Measurements from ENCODE around the gene ZYX. TPM values are rescaled to one million over a fixed set of nuclear protein-coding genes. Genes with fewer than 3 reads are reported as not detected.

Gene ZYX
- total and polyA plus RNA-seq, 2 experiments from 2014 or later: 31.8 to 202 TPM

GRCh38 chr7:143343596-143343995, 37.5 kb upstream of the ZYX start:
- no peak overlapping the region for H3K4me2 ChIP-seq
- no peak for DNase-seq (ENCODE audit: low spot score)
- H3K4me1 ChIP-seq (ENCODE audit: insufficient read depth): no peaks in the 10 kb centered on the region
- H4K20me1 ChIP-seq (ENCODE audit: insufficient read depth, poor library complexity, severe bottlenecking): no peaks in the 10 kb centered on the region
- H3K9me2 ChIP-seq (replicated peaks; ENCODE audit: insufficient read depth): no peaks in the 10 kb centered on the region
- H3K4me3 ChIP-seq: no peak overlapping the region
- no peak overlapping the region for H2AFZ ChIP-seq
- 75% methylated on average over 3 of the region's 3 CpGs for WGBS (ENCODE audit: low lambda C conversion rate, missing lambda C conversion rate)
- H3K79me2 ChIP-seq: no peaks in the 10 kb centered on the region
- peaks cover 7% of the 10 kb centered on the region for H3K27me3 ChIP-seq
- no peaks in the 10 kb centered on the region for H3K9me3 ChIP-seq (ENCODE audit: low read depth)
- no peak overlapping the region for H3K27ac ChIP-seq
- no peaks in the 10 kb centered on the region for H3K36me3 ChIP-seq (replicated peaks; ENCODE audit: insufficient read depth, low read depth)
- TF ChIP-seq CTCF (IDR thresholded peaks at IDR 0.05; ENCODE audit: poor library complexity) (no peak), EZH2 (IDR thresholded peaks at IDR 0.05; ENCODE audit: borderline replicate concordance) (no peak), EZH2phosphoT487 (IDR thresholded peaks at IDR 0.05; ENCODE audit: low read depth, severe bottlenecking, unreplicated experiment) (no peak)

- H3K4me2 ChIP-seq: peak overlapping the region; percentile 87
- H3K9me2 ChIP-seq (replicated peaks; ENCODE audit: insufficient read depth): no peaks in the 10 kb centered on the region
- H2AFZ ChIP-seq: peak overlapping the region; percentile 83
- WGBS (ENCODE audit: low lambda C conversion rate, missing lambda C conversion rate): 3% methylated on average over 35 of the region's 35 CpGs
- TF ChIP-seq EZH2phosphoT487 (IDR thresholded peaks at IDR 0.05; ENCODE audit: low read depth, severe bottlenecking, unreplicated experiment): no peak
- peak; percentile 61 for TF ChIP-seq CTCF (IDR thresholded peaks at IDR 0.05; ENCODE audit: poor library complexity)
- no peak for TF ChIP-seq EZH2 (IDR thresholded peaks at IDR 0.05; ENCODE audit: borderline replicate concordance)
- no peaks in the 10 kb centered on the region for H3K79me2 ChIP-seq
- DNase-seq (ENCODE audit: low spot score): peak; percentile 82
- H3K9me3 ChIP-seq (ENCODE audit: low read depth): no peaks in the 10 kb centered on the region
- no peak overlapping the region for H3K4me3 ChIP-seq
- H3K27me3 ChIP-seq: peaks cover 7% of the 10 kb centered on the region
- no peaks in the 10 kb centered on the region for H4K20me1 ChIP-seq (ENCODE audit: insufficient read depth, poor library complexity, severe bottlenecking)
- no peak overlapping the region for H3K27ac ChIP-seq
- H3K4me1 ChIP-seq (ENCODE audit: insufficient read depth): no peaks in the 10 kb centered on the region
- no peaks in the 10 kb centered on the region for H3K36me3 ChIP-seq (replicated peaks; ENCODE audit: insufficient read depth, low read depth)
Measured at GRCh38 chr7:143345428-143345900, 35.7 kb upstream of the ZYX start.

- H3K4me1 ChIP-seq (ENCODE audit: insufficient read depth): no peaks in the 10 kb centered on the region
- H3K4me2 ChIP-seq: peak overlapping the region; percentile 87
- H3K79me2 ChIP-seq: no peaks in the 10 kb centered on the region
- no peaks in the 10 kb centered on the region for H3K9me3 ChIP-seq (ENCODE audit: low read depth)
- TF ChIP-seq EZH2phosphoT487 (IDR thresholded peaks at IDR 0.05; ENCODE audit: low read depth, severe bottlenecking, unreplicated experiment): no peak
- TF ChIP-seq CTCF (IDR thresholded peaks at IDR 0.05; ENCODE audit: poor library complexity): no peak
- no peak for TF ChIP-seq EZH2 (IDR thresholded peaks at IDR 0.05; ENCODE audit: borderline replicate concordance)
- no peaks in the 10 kb centered on the region for H3K9me2 ChIP-seq (replicated peaks; ENCODE audit: insufficient read depth)
- 88% methylated on average over 4 of the region's 4 CpGs for WGBS (ENCODE audit: low lambda C conversion rate, missing lambda C conversion rate)
- H3K4me3 ChIP-seq: no peak overlapping the region
- H3K27me3 ChIP-seq: peaks cover 7% of the 10 kb centered on the region
- H4K20me1 ChIP-seq (ENCODE audit: insufficient read depth, poor library complexity, severe bottlenecking): no peaks in the 10 kb centered on the region
- H2AFZ ChIP-seq: peak overlapping the region; percentile 83
- H3K36me3 ChIP-seq (replicated peaks; ENCODE audit: insufficient read depth, low read depth): no peaks in the 10 kb centered on the region
- no peak overlapping the region for H3K27ac ChIP-seq
- DNase-seq (ENCODE audit: low spot score): no peak
Measured at GRCh38 chr7:143346018-143346417, 35.1 kb upstream of the ZYX start.

- Histone ChIP-seq H2AFZ (no peak overlapping the region), H3K9me2 (replicated peaks; ENCODE audit: insufficient read depth) (no peaks in the 10 kb centered on the region), H3K9me3 (ENCODE audit: low read depth) (no peaks in the 10 kb centered on the region), H3K4me3 (no peak overlapping the region), H3K4me1 (ENCODE audit: insufficient read depth) (no peaks in the 10 kb centered on the region), H3K27me3 (peaks cover 7% of the 10 kb centered on the region), H3K36me3 (replicated peaks; ENCODE audit: insufficient read depth, low read depth) (no peaks in the 10 kb centered on the region), H3K4me2 (no peak overlapping the region), H3K27ac (no peak overlapping the region), H3K79me2 (no peaks in the 10 kb centered on the region), H4K20me1 (ENCODE audit: insufficient read depth, poor library complexity, severe bottlenecking) (no peaks in the 10 kb centered on the region)
- no peak for TF ChIP-seq EZH2phosphoT487 (IDR thresholded peaks at IDR 0.05; ENCODE audit: low read depth, severe bottlenecking, unreplicated experiment)
- DNase-seq (ENCODE audit: low spot score): no peak
- WGBS (ENCODE audit: low lambda C conversion rate, missing lambda C conversion rate): 71% methylated on average over 5 of the region's 5 CpGs
Measured at GRCh38 chr7:143347950-143348349, 33.2 kb upstream of the ZYX start.
